Activated CD4-positive, alpha-beta memory T cell treated with anti-CD3 and anti-CD28 coated beads for 36 hours (primary cell): ENCODE data around the gene ITGA8. TPM values are rescaled to one million over a fixed set of nuclear protein-coding genes. Genes with fewer than 3 reads are reported as not detected.
A peak's percentile ranks its signal among the peaks of the same experiment; 100 is the strongest.

Experiments
- CTCF ChIA-PET: fragments of 350-600 bp; sonication (Branson Sonifier 250); formaldehyde crosslinking; loops from one replicate; lab custom pipeline; 2021; ENCODE audit warnings: antibody characterized with exemption, inconsistent platforms; lab: Charles Lee
- POLR2A ChIA-PET: fragments of 350-600 bp; sonication (Branson Sonifier 250); formaldehyde crosslinking; loops from one replicate; lab custom pipeline; 2021; ENCODE audit warnings: antibody characterized with exemption; lab: Charles Lee
- DNase-seq: peaks from one replicate; pipeline ENCODE4 v3.0.0-alpha.2; 2020
- H3K27ac Mint-ChIP-seq: one replicate; pipeline ENCODE4 v1.8.0; 2021; ENCODE audit warnings: mixed read lengths
- H3K27me3 Mint-ChIP-seq: one replicate; pipeline ENCODE4 v1.8.0; 2021; ENCODE audit warnings: mixed read lengths
- H3K36me3 Mint-ChIP-seq: one replicate; pipeline ENCODE4 v1.8.0; 2021; ENCODE audit warnings: mixed read lengths
- H3K4me1 Mint-ChIP-seq: one replicate; pipeline ENCODE4 v1.8.0; 2021; ENCODE audit warnings: low read depth, mixed read lengths
- H3K4me3 Mint-ChIP-seq: one replicate; pipeline ENCODE4 v1.8.0; 2021; ENCODE audit warnings: mild to moderate bottlenecking, mixed read lengths
- H3K9me3 Mint-ChIP-seq: one replicate; pipeline ENCODE4 v1.8.0; 2021; ENCODE audit warnings: mixed read lengths
- intact Hi-C: fragments of 100-400 bp; cut with micrococcal nuclease; formaldehyde crosslinking; loops from one replicate; pipeline ENCODE4 v1.15.1; 2023
- total RNA-seq, 2 experiments: library from RNA; stranded (reverse); gene quantifications; one replicate each; pipeline ENCODE4 v1.2.3, GENCODE V29; 2021

Gene ITGA8
- total RNA-seq, 2 experiments from 2014 or later: not detected

DNA sequence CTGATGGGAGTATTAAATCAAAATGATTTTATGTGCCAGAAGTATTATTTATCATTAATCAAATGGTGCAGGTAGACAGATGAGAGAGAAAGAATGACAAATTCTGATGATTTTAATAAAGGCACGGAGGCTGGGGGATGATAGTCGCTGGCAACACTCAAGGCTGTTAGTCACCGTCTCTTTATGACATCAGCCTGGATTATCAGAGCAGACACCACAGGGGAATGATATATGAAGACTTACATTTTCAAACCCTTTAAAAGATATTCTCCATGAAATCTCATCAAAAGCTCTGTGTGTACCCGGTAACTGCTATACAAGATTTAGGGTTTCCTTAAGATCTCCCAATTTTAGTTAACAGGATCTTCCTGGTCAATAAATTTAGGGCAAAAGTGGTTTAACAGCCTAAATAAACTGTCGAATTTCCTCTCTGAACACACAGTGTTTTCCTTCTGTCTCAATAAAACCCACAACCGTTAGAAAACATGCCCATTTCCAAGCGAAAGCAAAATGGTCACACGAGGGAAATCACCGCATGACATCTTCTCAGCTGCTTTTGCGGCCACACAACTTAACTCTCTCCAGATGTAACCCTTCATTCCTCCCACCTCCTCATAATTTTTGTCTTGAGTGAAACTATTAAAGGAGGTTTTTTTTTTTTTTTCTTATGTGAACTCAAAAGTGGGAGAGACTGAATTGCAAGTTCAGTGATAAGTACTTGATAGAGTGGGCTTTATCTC, 215.5 kb downstream of the ITGA8 start:
- H3K36me3 Mint-ChIP-seq: no peaks in the 10 kb centered on the region
- intact Hi-C loops: no loop called here
- H3K27ac Mint-ChIP-seq: no peak overlapping the region
- ChIA-PET CTCF (no interaction called here), POLR2A (no interaction called here)
- peaks cover 4% of the 10 kb centered on the region for H3K9me3 Mint-ChIP-seq
- no peak overlapping the region for H3K4me3 Mint-ChIP-seq
- H3K4me1 Mint-ChIP-seq: peaks cover 4% of the 10 kb centered on the region
- peak; percentile 17 for DNase-seq
- peaks cover 42% of the 10 kb centered on the region for H3K27me3 Mint-ChIP-seq

DNA sequence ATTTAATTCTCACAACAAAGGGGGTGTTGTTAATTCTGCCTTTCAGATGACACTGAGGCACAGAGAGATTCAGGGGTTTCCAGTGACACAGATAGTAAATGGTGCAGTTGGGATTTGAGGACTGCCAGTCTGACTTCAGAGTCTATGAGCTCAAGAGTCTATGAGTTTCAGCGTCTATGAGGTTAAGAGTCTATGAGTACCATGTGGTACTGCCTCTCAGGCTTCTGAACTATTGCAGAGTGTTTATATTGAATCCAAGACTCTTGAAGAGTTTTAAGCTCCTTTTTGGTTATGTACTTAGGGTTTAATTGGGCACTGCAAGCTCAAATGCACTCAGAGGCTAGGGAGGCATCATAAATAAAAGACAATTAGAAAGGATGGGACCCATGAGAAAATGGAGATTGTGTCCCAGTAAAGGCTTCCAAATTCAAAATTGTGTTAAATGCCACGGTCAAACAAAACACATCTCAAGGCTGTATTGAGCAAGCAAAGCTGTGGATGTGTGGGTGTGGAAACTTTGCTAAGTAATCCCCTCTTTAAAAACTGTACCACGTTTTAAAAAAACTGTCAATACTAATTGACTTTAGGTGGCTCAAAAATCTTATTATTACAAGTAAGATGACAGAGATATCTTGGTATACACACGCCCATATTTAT, 224.7 kb downstream of the ITGA8 start:
- ChIA-PET POLR2A (no interaction called here), CTCF (no interaction called here)
- H3K4me1 Mint-ChIP-seq: no peaks in the 10 kb centered on the region
- intact Hi-C loops: no loop called here
- no peak overlapping the region for H3K27ac Mint-ChIP-seq
- no peaks in the 10 kb centered on the region for H3K36me3 Mint-ChIP-seq
- no peak overlapping the region for H3K4me3 Mint-ChIP-seq
- no peak for DNase-seq
- peaks cover 5% of the 10 kb centered on the region for H3K9me3 Mint-ChIP-seq
- peaks cover 12% of the 10 kb centered on the region for H3K27me3 Mint-ChIP-seq

DNA sequence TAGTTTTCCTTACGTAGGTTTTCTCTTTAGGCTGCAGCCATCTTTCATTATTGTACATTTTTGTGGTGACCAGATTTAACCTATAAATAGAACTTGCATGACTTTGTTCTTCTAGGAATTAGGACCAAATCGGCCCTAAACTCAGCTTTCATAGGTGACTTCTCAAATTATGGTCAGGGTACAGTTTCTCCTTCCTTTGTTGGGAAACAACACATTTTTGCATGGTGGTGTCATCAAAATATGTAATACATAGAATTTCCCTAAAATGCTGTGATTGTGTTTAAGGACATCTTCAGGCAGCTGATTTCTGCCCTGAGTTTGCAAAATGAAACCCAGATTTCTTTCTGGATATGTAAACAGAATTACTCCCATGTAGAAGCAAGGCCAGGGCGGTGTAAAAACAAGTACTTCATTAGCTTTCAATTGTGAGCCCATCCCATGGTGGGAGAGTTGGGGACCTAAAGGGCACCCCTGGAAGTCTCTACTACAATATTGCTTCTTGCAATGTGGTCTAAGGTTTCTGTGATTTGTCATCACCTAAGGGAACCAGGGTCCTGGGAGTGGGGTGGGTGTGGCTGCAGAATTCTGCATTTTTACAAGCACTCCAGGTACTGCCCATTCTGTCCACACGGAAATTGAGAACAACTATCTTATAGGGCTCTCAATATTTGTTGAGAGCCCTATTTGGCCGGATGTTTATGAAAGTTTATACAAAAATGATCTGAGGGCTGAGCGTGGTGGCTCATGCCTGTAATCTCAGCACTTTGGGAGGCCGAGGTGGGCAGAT, 227.7 kb downstream of the ITGA8 start:
- DNase-seq: no peak
- Mint-ChIP-seq H3K4me3 (no peak overlapping the region), H3K27me3 (peaks cover 10% of the 10 kb centered on the region), H3K9me3 (no peaks in the 10 kb centered on the region), H3K27ac (no peak overlapping the region), H3K4me1 (no peaks in the 10 kb centered on the region), H3K36me3 (no peaks in the 10 kb centered on the region)
- CTCF ChIA-PET: no interaction called here
- POLR2A ChIA-PET: no interaction called here
- intact Hi-C loops: no loop called here

DNA sequence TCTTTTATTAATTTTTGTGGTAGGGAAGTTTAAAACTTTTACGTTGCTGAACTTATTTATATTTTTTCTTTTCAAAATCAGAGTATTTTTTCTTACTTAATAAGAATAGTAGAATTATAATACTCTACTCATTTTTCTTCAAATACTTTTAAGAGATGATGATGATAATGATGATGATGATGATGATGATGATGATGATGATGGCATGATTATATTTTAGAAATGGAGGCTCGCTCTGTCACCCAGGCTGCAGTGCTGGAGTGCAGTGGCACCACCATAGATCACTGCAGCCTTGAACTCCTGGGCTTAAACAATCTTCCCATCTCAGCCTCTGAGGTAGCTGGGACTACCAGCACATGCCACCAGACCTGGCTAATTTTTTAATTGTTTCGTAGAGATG, 230.3 kb downstream of the ITGA8 start:
- intact Hi-C loops: no loop called here
- peaks cover 14% of the 10 kb centered on the region for H3K27me3 Mint-ChIP-seq
- no peaks in the 10 kb centered on the region for H3K36me3 Mint-ChIP-seq
- POLR2A ChIA-PET: no interaction called here
- no peak overlapping the region for H3K4me3 Mint-ChIP-seq
- CTCF ChIA-PET: no interaction called here
- no peaks in the 10 kb centered on the region for H3K9me3 Mint-ChIP-seq
- no peak for DNase-seq
- H3K27ac Mint-ChIP-seq: no peak overlapping the region
- no peaks in the 10 kb centered on the region for H3K4me1 Mint-ChIP-seq

DNA sequence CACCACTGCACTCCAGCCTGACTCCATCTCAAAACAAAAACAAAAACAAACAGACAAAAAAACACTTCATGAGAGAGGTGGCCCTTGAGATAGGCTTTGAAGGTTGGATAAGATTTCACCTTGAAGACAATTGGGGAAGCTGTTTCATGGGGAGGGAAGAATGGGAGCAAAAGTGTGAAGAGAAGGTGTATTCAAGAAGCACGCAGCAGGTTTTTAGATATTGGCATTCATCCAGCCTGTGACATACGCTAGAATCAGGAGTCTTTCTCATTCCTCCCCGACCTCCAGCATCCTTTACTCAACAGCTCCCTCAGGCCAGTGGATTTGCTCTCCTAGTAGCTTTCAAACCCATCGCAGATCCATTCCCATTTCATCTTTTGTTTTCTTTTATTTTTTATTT, 232.3 kb downstream of the ITGA8 start:
- Mint-ChIP-seq H3K9me3 (no peaks in the 10 kb centered on the region), H3K27me3 (peaks cover 18% of the 10 kb centered on the region), H3K36me3 (no peaks in the 10 kb centered on the region), H3K4me3 (no peak overlapping the region), H3K27ac (no peak overlapping the region), H3K4me1 (no peaks in the 10 kb centered on the region)
- intact Hi-C loops: no loop called here
- CTCF ChIA-PET: no interaction called here
- DNase-seq: no peak
- POLR2A ChIA-PET: no interaction called here

DNA sequence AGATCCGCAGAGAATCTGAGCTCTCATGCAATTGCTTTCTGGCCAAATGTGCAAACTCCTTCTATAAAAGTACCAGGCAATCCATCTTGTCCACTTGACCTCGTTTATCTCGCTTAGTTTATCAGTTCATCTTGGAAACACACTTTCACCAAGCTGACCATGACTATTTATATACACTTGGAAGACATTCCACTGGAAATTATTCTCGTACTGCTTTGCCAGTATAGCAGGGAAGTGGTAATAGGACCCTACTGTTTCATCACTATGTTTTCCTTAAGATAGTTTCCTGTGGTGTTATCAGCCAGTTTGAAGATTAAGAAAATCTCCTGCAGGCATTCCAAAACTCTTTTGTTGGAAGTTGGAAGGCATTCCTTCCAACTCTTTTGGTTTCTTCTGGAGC, 233.3 kb downstream of the ITGA8 start:
- ChIA-PET POLR2A (no interaction called here), CTCF (no interaction called here)
- no peak overlapping the region for H3K4me3 Mint-ChIP-seq
- intact Hi-C loops: no loop called here
- no peak for DNase-seq
- H3K4me1 Mint-ChIP-seq: no peaks in the 10 kb centered on the region
- no peaks in the 10 kb centered on the region for H3K9me3 Mint-ChIP-seq
- no peaks in the 10 kb centered on the region for H3K36me3 Mint-ChIP-seq
- H3K27me3 Mint-ChIP-seq: peaks cover 17% of the 10 kb centered on the region
- no peak overlapping the region for H3K27ac Mint-ChIP-seq

DNA sequence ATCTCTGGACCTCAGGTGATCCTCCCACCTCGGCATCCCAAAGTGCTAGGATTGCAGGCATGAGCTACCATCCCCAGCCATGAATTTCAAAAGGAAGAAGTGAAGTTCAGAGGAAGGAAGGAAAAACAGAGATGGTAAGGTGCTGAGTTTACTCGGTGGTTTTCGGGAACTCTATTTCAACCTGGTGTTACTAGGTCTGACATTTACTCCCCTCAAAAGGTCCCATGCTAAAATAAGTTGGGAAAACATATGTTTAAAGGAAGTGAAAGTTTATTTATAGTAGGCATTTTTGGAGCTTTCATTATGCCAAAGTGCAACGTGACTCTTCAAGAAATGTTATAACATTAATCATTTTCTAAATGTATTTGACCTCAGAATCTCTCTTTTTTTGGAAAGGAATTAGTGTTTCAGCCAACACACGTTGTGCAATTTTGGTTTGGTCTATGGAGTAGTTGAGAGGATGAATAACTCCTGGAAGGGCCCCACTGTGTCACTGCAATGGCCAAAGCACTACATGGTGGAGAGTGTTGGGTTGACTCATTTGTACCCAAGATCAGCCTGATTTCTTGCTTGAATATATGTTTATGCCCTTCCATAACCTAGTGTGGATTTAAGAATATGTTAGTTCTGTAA, 233.9 kb downstream of the ITGA8 start:
- DNase-seq: no peak
- Mint-ChIP-seq H3K4me1 (no peaks in the 10 kb centered on the region), H3K9me3 (no peaks in the 10 kb centered on the region), H3K27ac (no peak overlapping the region), H3K36me3 (no peaks in the 10 kb centered on the region), H3K4me3 (no peak overlapping the region), H3K27me3 (peaks cover 13% of the 10 kb centered on the region)
- intact Hi-C loops: no loop called here
- CTCF ChIA-PET: no interaction called here
- POLR2A ChIA-PET: no interaction called here

DNA sequence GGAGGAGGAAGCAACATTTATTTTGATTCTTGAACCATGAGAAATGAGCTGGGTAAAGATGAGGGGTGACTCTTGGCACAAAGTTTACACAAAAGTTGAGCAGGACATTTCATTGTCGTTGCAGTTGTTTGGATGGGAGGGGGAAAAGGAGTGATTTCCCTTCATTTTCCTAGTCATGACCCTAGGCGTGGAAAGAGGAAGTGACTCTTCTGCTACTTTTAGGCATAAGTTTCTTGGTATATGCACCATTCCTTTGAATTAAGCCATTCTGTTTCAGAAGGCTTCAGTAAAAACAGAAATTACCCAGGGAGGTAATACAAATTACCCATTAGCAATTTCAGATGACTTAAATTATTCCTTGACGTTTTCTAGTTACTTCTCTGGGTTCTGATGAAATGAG, 234.7 kb downstream of the ITGA8 start:
- H3K36me3 Mint-ChIP-seq: no peaks in the 10 kb centered on the region
- H3K9me3 Mint-ChIP-seq: no peaks in the 10 kb centered on the region
- DNase-seq: no peak
- H3K27me3 Mint-ChIP-seq: peaks cover 15% of the 10 kb centered on the region
- no peaks in the 10 kb centered on the region for H3K4me1 Mint-ChIP-seq
- intact Hi-C loops: no loop called here
- CTCF ChIA-PET: no interaction called here
- H3K4me3 Mint-ChIP-seq: no peak overlapping the region
- no peak overlapping the region for H3K27ac Mint-ChIP-seq
- POLR2A ChIA-PET: no interaction called here

DNA sequence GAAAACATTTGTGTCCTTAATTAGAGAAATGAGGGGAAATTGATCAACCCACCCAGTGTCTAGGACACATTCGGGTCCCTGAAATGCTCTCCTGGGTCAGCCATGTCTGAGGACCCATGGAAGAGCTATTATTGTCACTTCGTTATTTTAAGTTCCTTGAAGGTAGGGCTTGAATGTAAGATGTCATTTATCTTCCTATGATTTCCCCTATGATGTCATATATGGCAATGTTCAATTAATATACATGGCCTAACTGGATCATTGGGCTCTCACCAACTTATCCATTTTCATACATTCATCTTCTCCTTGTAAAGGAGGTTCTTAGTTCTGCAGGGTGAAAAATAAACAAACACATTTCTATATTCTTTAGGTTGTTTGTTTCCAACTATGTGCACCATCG, 235.6 kb downstream of the ITGA8 start:
- DNase-seq: no peak

DNA sequence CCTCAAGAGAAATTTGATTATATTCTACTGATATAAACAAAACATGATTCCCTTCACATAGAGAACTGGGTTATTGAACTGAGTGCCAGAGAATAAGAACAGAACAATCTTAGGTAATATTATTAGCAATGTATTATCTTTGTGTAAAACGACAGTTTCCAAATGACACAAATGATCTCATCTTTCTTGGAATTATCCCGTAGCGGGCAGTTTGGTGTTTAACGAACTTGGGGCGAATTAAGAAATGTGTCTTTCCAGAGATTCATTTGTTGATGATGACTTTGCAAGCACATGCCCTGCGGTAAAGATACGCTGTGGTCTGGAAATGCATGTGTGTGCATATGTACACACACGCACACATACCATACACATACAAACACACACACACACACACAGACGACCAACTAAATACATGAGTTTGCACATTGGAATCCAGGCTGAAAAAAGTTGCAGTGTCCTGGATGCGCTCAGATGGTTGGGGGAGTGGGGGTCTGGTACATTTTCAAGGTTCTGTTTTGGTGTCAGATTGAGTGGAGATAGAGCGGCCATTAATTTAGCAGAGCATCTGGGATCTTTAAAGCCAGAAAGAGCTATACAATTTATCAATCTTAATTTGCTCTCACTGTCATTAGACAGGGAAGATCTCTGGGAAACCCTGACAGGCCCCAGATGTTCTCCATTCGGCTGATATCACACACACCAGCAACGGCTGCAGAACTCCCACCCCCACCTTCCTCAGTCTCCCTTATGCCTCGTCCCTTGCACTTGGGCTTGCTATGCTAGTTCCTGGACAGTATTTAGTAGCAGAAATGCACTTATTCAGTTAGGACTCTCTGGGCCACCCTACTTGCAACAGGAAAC, 236.3 kb downstream of the ITGA8 start:
- ChIA-PET CTCF (no interaction called here), POLR2A (no interaction called here)
- Mint-ChIP-seq H3K9me3 (no peaks in the 10 kb centered on the region), H3K36me3 (no peaks in the 10 kb centered on the region), H3K4me3 (no peak overlapping the region), H3K27ac (no peak overlapping the region), H3K27me3 (peaks cover 18% of the 10 kb centered on the region), H3K4me1 (no peaks in the 10 kb centered on the region)
- DNase-seq: no peak
- intact Hi-C loops: no loop called here

More for the DNA sequence above, 235.6 kb downstream of the ITGA8 start:
- ChIA-PET POLR2A (no interaction called here), CTCF (no interaction called here)
- intact Hi-C loops: no loop called here
- Mint-ChIP-seq H3K36me3 (no peaks in the 10 kb centered on the region), H3K4me3 (no peak overlapping the region), H3K27ac (no peak overlapping the region), H3K27me3 (peaks cover 18% of the 10 kb centered on the region), H3K4me1 (no peaks in the 10 kb centered on the region), H3K9me3 (no peaks in the 10 kb centered on the region)

DNA sequence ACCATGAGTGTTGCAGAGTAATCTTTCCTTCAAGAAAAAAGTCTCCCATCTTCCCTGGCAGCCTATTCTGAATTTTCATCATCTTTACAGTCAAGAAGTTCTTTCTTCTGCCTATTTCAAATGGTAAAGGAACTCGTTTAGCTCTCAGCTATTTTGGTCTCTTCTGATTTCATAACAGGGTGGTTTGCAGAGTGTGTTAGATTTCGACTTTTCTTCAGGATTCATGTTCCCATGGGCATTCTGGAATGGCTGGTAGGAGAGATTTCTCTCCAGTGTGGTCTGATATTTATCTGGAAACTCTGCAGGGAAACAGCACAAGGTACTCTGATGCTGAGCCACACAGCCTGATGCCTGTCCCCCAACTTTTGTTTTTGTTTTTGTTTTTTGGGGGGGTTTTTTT, 237.6 kb downstream of the ITGA8 start:
- Mint-ChIP-seq H3K9me3 (no peaks in the 10 kb centered on the region), H3K36me3 (no peaks in the 10 kb centered on the region), H3K4me3 (no peak overlapping the region), H3K27ac (no peak overlapping the region), H3K27me3 (peaks cover 20% of the 10 kb centered on the region), H3K4me1 (no peaks in the 10 kb centered on the region)
- intact Hi-C loops: no loop called here
- ChIA-PET CTCF (no interaction called here), POLR2A (no interaction called here)
- no peak for DNase-seq
